Prostate gland (tissue), 2 donors: Measurements from ENCODE around the gene ZDHHC15.
"Not testable (repeated sequence)": the region's sequence is repeated elsewhere in the genome, so short reads cannot be mapped to it uniquely, and the experiment has no call there.

Experiments
- CTCF ChIP-seq, 4 experiments: fragments of 200-600 bp in 2 of 4; fragments of 450-650 bp in 2 of 4; sonication (generic) in 2 of 4; IDR thresholded peaks; 1 replicate in 3 of 4; 2 replicates in 1 of 4; pipeline ENCODE4 v1.5.1; 2016 to 2019; ENCODE audit warnings: antibody characterized with exemption in 4 of 4, mild to moderate bottlenecking in 2 of 4, moderate library complexity in 2 of 4
- POLR2A ChIP-seq: fragments of 450-650 bp; IDR thresholded peaks from one replicate; pipeline ENCODE4 v1.6.1; 2016; ENCODE audit warnings: antibody characterized with exemption, mild to moderate bottlenecking
- POLR2AphosphoS5 ChIP-seq: sonication (generic); formaldehyde crosslinking; IDR thresholded peaks from one replicate; pipeline ENCODE4 v1.6.1; 2017; ENCODE audit warnings: antibody characterized with exemption

GRCh38 chrX:75407153-75407552, 115.7 kb downstream of the ZDHHC15 start:
- not testable (repeated sequence) for TF ChIP-seq CTCF (IDR thresholded peaks at IDR 0.05); POLR2AphosphoS5; POLR2A
